Keratinocyte (primary cell): ENCODE results near the gene SMG9. TPM values are rescaled to one million over a fixed set of nuclear protein-coding genes. Genes with fewer than 3 reads are reported as not detected.

Experiments used
- DNase-seq: peaks from one replicate; pipeline ENCODE4 v3.0.0-alpha.2; 2011; ENCODE audit warnings: low read depth, missing footprints, low spot score
- FAIRE-seq: peaks from 2 replicates; lab custom pipeline; 2011; peaks lifted over from hg19 to GRCh38; lab: Jason Lieb, UNC
- H2AFZ ChIP-seq: 2 replicates; pipeline ENCODE4 v1.6.0; 2012; ENCODE audit warnings: low read length, control low read depth, inconsistent platforms; ENCODE audit not compliant: control insufficient read depth
- H3K27ac ChIP-seq: 2 replicates; pipeline ENCODE4 v1.5.1; 2011; ENCODE audit warnings: low read length; ENCODE audit not compliant: control insufficient read depth, insufficient read depth
- H3K27me3 ChIP-seq: 3 replicates; pipeline ENCODE4 v1.6.0; 2011; ENCODE audit warnings: low read length; ENCODE audit not compliant: control insufficient read depth, insufficient read depth; ENCODE audit errors: extremely low read depth
- H3K36me3 ChIP-seq, 2 experiments: 2 replicates in 1 of 2; 3 replicates in 1 of 2; pipeline ENCODE4 v1.5.1; 2011; ENCODE audit warnings: low read length in 2 of 2, mild to moderate bottlenecking in 1 of 2; ENCODE audit not compliant: control insufficient read depth in 2 of 2, insufficient read depth in 2 of 2; ENCODE audit errors: extremely low read depth in 1 of 2
- H3K4me1 ChIP-seq: 3 replicates; pipeline ENCODE4 v1.5.1; 2011; ENCODE audit warnings: low read length; ENCODE audit not compliant: control insufficient read depth, insufficient read depth; ENCODE audit errors: extremely low read depth
- H3K4me2 ChIP-seq: 3 replicates; pipeline ENCODE4 v1.6.0; 2011; ENCODE audit warnings: low read depth, low read length; ENCODE audit not compliant: control insufficient read depth, insufficient read depth; ENCODE audit errors: extremely low read depth
- H3K4me3 ChIP-seq, 3 experiments: fragments of 200-600 bp in 1 of 3; sonication (generic) in 1 of 3; 2 replicates in 2 of 3; 3 replicates in 1 of 3; pipeline ENCODE4 v1.5.1; 2011 to 2016; ENCODE audit warnings: low read length in 3 of 3, mild to moderate bottlenecking in 3 of 3, control low read depth in 2 of 3, inconsistent platforms in 1 of 3, low read depth in 1 of 3, mixed read lengths in 1 of 3, mixed run types in 1 of 3, moderate library complexity in 1 of 3; ENCODE audit not compliant: control insufficient read depth in 2 of 3, insufficient read depth in 2 of 3; ENCODE audit errors: extremely low read depth in 1 of 3
- H3K79me2 ChIP-seq: 2 replicates; pipeline ENCODE4 v1.6.0; 2012; ENCODE audit warnings: low read length; ENCODE audit not compliant: control insufficient read depth, insufficient read depth
- H3K9ac ChIP-seq: 3 replicates; pipeline ENCODE4 v1.6.0; 2011; ENCODE audit warnings: low read length; ENCODE audit not compliant: control insufficient read depth, insufficient read depth; ENCODE audit errors: extremely low read depth
- H3K9me1 ChIP-seq: 3 replicates; pipeline ENCODE4 v1.6.0; 2011; ENCODE audit warnings: low read length; ENCODE audit not compliant: control insufficient read depth, insufficient read depth; ENCODE audit errors: extremely low read depth
- H3K9me3 ChIP-seq: 2 replicates; pipeline ENCODE4 v1.5.1; 2012; ENCODE audit warnings: low read depth, low read length; ENCODE audit not compliant: control insufficient read depth
- H4K20me1 ChIP-seq: 3 replicates; pipeline ENCODE4 v1.6.0; 2011; ENCODE audit warnings: low read length; ENCODE audit not compliant: control insufficient read depth, insufficient read depth; ENCODE audit errors: extremely low read depth
- CTCF ChIP-seq, 3 experiments: IDR thresholded peaks in 1 of 3; conservative IDR thresholded peaks in 1 of 3; optimal IDR thresholded peaks in 1 of 3; 2 replicates in 2 of 3; 3 replicates in 1 of 3; pipeline versions ENCODE3 to v1.5.1; 2011; ENCODE audit warnings: low read length in 3 of 3, mild to moderate bottlenecking in 3 of 3, moderate library complexity in 2 of 3, control low read depth in 1 of 3, inconsistent platforms in 1 of 3; ENCODE audit not compliant: insufficient read depth in 2 of 3; ENCODE audit errors: extremely low read depth in 1 of 3
- EZH2 ChIP-seq: IDR thresholded peaks from one replicate; pipeline ENCODE4 v1.6.1; 2012; ENCODE audit warnings: inconsistent platforms, mild to moderate bottlenecking, low read length, moderate library complexity
- dilution Hi-C: fragments of 300-500 bp; cut with MboI; formaldehyde crosslinking; loops from one replicate; pipeline ENCODE4 v1.7.0; 2020; ENCODE audit warnings: low sequenced_read_pairs; ENCODE audit not compliant: extremely low pct_ligation_motif_present
- polyA plus RNA-seq, 5 experiments: library from polyadenylated mRNA; depleted of rRNA in 3 of 5; stranded (reverse) in 3 of 5; stranded (forward) in 1 of 5; unstranded in 1 of 5; fragments of >200 nt; gene quantifications; 1 replicate in 1 of 5; 2 replicates in 3 of 5; 3 replicates in 1 of 5; pipeline versions ENCODE4 v1.2.1 to v1.2.3, GENCODE V29; 2011 to 2012; ENCODE audit warnings: missing spikeins in 2 of 5, low read depth in 1 of 5, low replicate concordance in 1 of 5

Gene SMG9
- polyA plus RNA-seq, 1 donor (not counting 4 experiments of a cell fraction or from before 2014, with no cell fraction given) = 15.6 TPM

GRCh38 chr19:43688059-43688701 lies 66.6 kb downstream of the SMG9 start:
- H3K27ac ChIP-seq = no peak overlapping the region
- H3K9ac ChIP-seq = peak overlapping the region; percentile 7
- H3K79me2 ChIP-seq = no peaks in the 10 kb centered on the region
- peaks cover 3% of the 10 kb centered on the region for H3K9me1 ChIP-seq
- dilution Hi-C loops = no loop called here
- peaks cover 18% of the 10 kb centered on the region for H3K4me1 ChIP-seq
- H3K4me2 ChIP-seq = no peak overlapping the region
- H3K4me3 ChIP-seq = no peak overlapping the region
- no peaks in the 10 kb centered on the region for H3K36me3 ChIP-seq
- H2AFZ ChIP-seq = no peak overlapping the region
- peaks cover 3% of the 10 kb centered on the region for H3K9me3 ChIP-seq
- FAIRE-seq = no peak
- no peak for TF ChIP-seq EZH2
- H4K20me1 ChIP-seq = no peaks in the 10 kb centered on the region
- DNase-seq = no peak
- no peaks in the 10 kb centered on the region for H3K27me3 ChIP-seq

- H4K20me1 ChIP-seq = no peaks in the 10 kb centered on the region
- dilution Hi-C loops = no loop called here
- peaks cover 3% of the 10 kb centered on the region for H3K9me3 ChIP-seq
- no peak overlapping the region for H2AFZ ChIP-seq
- peaks cover 18% of the 10 kb centered on the region for H3K4me1 ChIP-seq
- peaks cover 3% of the 10 kb centered on the region for H3K9me1 ChIP-seq
- H3K4me2 ChIP-seq = no peak overlapping the region
- H3K79me2 ChIP-seq = no peaks in the 10 kb centered on the region
- H3K27me3 ChIP-seq = no peaks in the 10 kb centered on the region
- DNase-seq (no peak), FAIRE-seq (no peak)
- peak overlapping the region; percentile 7 for H3K9ac ChIP-seq
- no peaks in the 10 kb centered on the region for H3K36me3 ChIP-seq
- no peak overlapping the region for H3K4me3 ChIP-seq
- TF ChIP-seq CTCF (optimal IDR thresholded peaks at IDR 0.05 in 1 of 3, IDR thresholded peaks at IDR 0.05 in 1 of 3, conservative IDR thresholded peaks at IDR 0.05 in 1 of 3; ENCODE audit: extremely low read depth in 1 of 3, insufficient read depth in 2 of 3, low read length in 3 of 3) (no peak), EZH2 (no peak)
- H3K27ac ChIP-seq = peak overlapping the region; percentile 3
Observed at GRCh38 chr19:43687660-43687997, 67.1 kb downstream of the SMG9 start.

- H3K36me3 ChIP-seq = no peaks in the 10 kb centered on the region
- no peak for TF ChIP-seq EZH2
- TF ChIP-seq CTCF (optimal IDR thresholded peaks at IDR 0.05 in 1 of 3, IDR thresholded peaks at IDR 0.05 in 1 of 3, conservative IDR thresholded peaks at IDR 0.05 in 1 of 3; ENCODE audit: extremely low read depth in 1 of 3, insufficient read depth in 2 of 3, low read length in 3 of 3) = no peak
- no peak overlapping the region for H3K9ac ChIP-seq
- FAIRE-seq (no peak), DNase-seq (no peak)
- H3K9me1 ChIP-seq = peaks cover 3% of the 10 kb centered on the region
- no peaks in the 10 kb centered on the region for H3K27me3 ChIP-seq
- no peak overlapping the region for H3K27ac ChIP-seq
- H3K9me3 ChIP-seq = no peaks in the 10 kb centered on the region
- no peak overlapping the region for H3K4me2 ChIP-seq
- dilution Hi-C loops = no loop called here
- peaks cover 18% of the 10 kb centered on the region for H3K4me1 ChIP-seq
- H2AFZ ChIP-seq = no peak overlapping the region
- no peak overlapping the region for H3K4me3 ChIP-seq
- no peaks in the 10 kb centered on the region for H4K20me1 ChIP-seq
- H3K79me2 ChIP-seq = no peaks in the 10 kb centered on the region
Observed at GRCh38 chr19:43684326-43684725, 70.4 kb downstream of the SMG9 start.
